ENCODE data around the gene ZDHHC6.

GRCh38 chr10:112438356-112438755 lies 8.4 kb downstream of the ZDHHC6 start:
- TF ChIP-seq RAD21 (IDR thresholded peaks at IDR 0.05 in 1 of 2, conservative IDR thresholded peaks at IDR 0.05 in 1 of 2; ENCODE audit: low read depth in 2 of 2, low read length in 2 of 2) (no peak), JUND (IDR thresholded peaks at IDR 0.05; ENCODE audit: low read length) (no peak), CTCF (IDR thresholded peaks at IDR 0.05; ENCODE audit: control extremely low read depth in 1 of 3, insufficient read depth in 1 of 3, low read depth in 1 of 3, low read length in 3 of 3) (no peak), MAX (IDR thresholded peaks at IDR 0.05) (no peak), SUZ12 (IDR thresholded peaks at IDR 0.05; ENCODE audit: low read length) (no peak), RFX5 (IDR thresholded peaks at IDR 0.05; ENCODE audit: borderline replicate concordance, low read depth, low read length) (no peak), BRCA1 (IDR thresholded peaks at IDR 0.05; ENCODE audit: low read depth, low read length) (no peak), KDM4A (IDR thresholded peaks at IDR 0.05; ENCODE audit: low read depth, low read length, severe bottlenecking) (no peak), CHD2 (IDR thresholded peaks at IDR 0.05; ENCODE audit: low read length) (no peak), CEBPB (IDR thresholded peaks at IDR 0.05; ENCODE audit: low read depth, low read length) (no peak)

Data from H1 (cell line).